GM13977 (cell line): Measurements from ENCODE around the gene KCNG1.

Experiments
- DNase-seq: peaks from one replicate; pipeline ENCODE4 v3.0.0; 2012; ENCODE audit warnings: low spot score
- in situ Hi-C: fragments of 300-500 bp; cut with MboI; formaldehyde crosslinking; loops from one replicate; pipeline ENCODE4 v1.12.0; 2022; ENCODE audit warnings: low sequenced_read_pairs, low pct_unique_long_range_greater_than_20kb, mixed read lengths, inconsistent platforms; ENCODE audit not compliant: unreplicated experiment
- TF ChIP-seq, protein P1 (sequence below): IDR thresholded peaks from 2 replicates; pipeline ENCODE4 v1.5.1; 2012; ENCODE audit warnings: mild to moderate bottlenecking, control low read depth; ENCODE audit not compliant: insufficient read depth; ENCODE audit errors: extremely low read depth, missing control alignments

KCNG1 gene

DNA sequence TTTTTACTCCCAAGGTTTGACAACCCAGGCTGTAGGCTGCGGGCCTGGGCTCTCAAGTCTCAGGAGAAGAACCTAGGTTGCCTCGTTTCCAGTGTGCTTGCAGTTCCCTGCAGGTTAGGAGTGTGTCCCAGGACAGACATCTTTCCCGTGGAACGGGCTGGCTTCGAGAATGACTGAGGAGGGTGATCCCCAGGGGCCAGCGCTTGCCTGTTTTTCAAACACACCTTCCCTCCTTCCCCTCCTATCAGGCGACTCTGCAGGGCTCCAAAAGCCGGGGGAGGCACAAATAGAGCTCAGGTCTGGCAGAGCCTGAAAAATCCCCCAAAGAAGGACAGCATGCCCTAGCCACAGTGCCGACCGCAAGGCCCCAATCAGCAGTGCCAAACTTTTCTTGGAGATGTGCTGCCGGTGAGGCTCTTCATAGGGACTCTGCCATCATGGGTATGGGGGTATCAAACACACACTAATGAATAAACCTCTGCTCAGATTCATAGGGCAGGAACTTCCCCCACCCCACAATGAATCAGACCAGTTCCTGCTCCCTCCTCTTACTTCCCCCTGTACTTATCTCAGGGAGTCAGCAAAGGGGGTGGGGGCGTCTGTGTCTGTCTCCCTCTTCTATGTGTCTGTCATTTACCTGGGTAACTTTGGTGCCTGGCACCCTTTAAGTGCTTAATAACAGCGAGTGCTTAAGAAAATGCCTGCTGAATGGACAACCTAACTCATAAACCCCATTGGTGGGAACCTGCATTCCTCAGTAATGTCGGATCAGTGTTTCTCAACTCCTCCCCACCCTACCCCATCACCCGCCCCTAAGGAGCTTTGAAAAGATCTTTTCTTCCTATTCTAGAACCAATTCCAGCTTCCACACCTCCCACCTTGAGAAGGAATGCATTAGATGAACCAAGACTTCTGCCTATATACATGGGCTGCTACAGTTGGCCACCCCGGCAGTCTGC lies 1.6 kb downstream of the KCNG1 start:
- in situ Hi-C loops = no loop called here
- DNase-seq = no peak
- TF ChIP-seq, protein P1, sequence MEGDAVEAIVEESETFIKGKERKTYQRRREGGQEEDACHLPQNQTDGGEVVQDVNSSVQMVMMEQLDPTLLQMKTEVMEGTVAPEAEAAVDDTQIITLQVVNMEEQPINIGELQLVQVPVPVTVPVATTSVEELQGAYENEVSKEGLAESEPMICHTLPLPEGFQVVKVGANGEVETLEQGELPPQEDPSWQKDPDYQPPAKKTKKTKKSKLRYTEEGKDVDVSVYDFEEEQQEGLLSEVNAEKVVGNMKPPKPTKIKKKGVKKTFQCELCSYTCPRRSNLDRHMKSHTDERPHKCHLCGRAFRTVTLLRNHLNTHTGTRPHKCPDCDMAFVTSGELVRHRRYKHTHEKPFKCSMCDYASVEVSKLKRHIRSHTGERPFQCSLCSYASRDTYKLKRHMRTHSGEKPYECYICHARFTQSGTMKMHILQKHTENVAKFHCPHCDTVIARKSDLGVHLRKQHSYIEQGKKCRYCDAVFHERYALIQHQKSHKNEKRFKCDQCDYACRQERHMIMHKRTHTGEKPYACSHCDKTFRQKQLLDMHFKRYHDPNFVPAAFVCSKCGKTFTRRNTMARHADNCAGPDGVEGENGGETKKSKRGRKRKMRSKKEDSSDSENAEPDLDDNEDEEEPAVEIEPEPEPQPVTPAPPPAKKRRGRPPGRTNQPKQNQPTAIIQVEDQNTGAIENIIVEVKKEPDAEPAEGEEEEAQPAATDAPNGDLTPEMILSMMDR = no peak

DNA sequence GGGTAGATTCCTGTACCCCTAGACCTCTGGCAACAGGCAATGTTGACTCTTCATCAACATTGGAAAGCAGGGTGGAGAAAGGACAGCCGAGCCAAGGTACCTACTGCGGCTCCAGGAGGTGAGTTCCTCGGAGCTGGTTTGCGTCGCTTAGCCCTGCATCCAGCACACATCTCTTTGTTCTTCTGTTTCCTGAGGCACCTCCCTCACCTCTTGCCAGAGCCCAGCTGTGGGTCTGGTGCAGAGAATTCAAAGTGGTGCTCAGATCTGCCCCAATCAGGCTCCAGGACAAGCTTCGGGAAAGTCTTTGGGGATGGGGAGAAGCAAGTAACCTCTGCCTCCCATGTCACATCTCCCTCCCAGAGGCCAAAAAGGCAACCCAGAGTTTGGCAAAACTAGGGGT lies 2.2 kb downstream of the KCNG1 start:
- in situ Hi-C loops = no loop called here
- DNase-seq = no peak
- TF ChIP-seq, protein P1 = no peak

DNA sequence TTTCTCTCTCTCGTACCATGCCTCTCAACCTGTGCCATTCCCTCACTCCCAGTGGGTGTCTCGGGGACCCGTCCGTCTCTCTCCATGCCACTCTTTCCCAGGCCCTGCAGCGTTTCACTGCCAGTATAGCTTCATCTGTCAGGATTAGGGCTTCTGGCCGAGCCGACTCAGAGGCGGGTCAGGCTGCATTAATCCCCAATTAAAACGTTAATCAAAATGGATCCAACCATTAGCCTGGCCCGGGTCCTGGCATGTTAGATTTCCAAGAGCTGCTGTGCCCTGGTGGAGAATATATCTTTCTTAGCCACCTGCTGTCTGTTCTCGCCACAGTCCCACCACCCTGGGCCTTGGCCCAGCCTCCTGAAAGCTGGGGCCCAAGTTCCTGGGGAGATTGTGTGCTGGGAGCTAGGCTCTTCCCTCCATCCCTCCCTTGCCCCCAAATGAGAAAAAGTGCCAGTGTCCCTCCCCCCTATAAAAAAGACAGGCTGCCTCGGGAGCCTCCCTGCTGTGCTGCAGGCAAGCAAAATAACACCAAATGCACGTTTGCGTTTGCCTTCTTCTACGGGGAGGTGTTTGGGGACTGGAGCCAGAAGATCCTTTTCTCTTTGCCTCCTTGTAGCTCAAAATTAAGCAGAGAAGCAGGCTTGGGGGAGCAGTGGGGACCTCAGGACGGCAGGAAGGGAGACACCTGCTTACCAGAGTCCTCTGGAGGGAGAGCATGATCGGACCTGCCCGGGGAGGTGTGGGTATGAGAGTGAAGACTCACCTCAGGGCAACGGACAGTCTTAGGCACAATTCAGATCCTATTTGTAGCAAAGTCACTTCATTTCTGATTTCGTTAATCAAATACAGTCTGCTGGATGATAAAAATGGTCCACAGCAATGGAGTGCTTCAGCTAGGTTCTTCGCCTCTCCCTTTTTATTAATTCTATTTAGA lies 3.0 kb downstream of the KCNG1 start:
- TF ChIP-seq, protein P1 = no peak
- no peak for DNase-seq
- in situ Hi-C loops = no loop called here

DNA sequence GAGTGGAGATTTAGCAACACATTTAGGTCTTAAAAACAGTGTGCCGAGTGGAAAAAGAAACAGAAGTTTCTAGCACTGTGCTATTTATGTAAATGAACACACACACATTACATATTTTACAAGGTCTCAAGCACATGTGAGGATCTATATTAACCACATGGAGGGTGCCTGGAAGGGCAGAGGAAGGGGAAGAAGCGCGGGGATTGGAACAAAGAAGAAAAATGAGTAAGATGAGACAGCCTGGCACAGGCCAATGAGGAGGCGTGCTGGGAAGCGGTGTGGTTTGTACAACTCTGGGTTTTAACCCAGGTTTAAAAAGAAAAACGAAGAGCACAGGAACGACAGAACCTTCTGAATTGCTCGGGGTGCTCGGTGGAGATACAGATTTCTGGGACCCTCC lies 5.7 kb downstream of the KCNG1 start:
- TF ChIP-seq, protein P1 = no peak
- no peak for DNase-seq
- in situ Hi-C loops = no loop called here

DNA sequence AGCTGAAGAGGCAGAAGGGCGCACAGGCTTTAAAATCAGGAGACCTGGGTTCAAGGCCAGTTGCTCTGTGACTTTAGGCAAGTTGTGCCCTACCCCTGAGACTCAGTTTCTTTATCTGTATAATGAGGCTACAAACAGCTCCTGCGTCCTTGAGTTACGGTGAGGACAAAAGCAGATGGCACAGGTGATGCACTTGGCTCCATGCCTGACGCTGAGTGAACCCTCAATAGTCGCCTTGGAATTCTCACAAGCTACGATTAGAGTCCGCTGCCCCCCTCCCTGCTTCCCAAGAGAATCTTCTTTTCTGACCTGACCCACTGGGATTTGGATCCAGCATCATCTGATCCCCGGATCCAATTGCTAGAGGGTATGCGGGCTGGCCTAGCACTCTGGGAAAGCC lies 6.4 kb downstream of the KCNG1 start:
- no peak for DNase-seq
- TF ChIP-seq, protein P1 = no peak
- in situ Hi-C loops = no loop called here
